HPDE6-E6E7 (cell line): ENCODE measurements around the gene TMEM161A.
"Not testable (repeated sequence)": the region's sequence is repeated elsewhere in the genome, so short reads cannot be mapped to it uniquely, and the experiment has no call there.

Source experiments
- DNase-seq: peaks from one replicate; pipeline ENCODE4 v3.0.0; 2011; ENCODE audit warnings: missing footprints; ENCODE audit errors: extremely low spot score

Gene TMEM161A

DNA sequence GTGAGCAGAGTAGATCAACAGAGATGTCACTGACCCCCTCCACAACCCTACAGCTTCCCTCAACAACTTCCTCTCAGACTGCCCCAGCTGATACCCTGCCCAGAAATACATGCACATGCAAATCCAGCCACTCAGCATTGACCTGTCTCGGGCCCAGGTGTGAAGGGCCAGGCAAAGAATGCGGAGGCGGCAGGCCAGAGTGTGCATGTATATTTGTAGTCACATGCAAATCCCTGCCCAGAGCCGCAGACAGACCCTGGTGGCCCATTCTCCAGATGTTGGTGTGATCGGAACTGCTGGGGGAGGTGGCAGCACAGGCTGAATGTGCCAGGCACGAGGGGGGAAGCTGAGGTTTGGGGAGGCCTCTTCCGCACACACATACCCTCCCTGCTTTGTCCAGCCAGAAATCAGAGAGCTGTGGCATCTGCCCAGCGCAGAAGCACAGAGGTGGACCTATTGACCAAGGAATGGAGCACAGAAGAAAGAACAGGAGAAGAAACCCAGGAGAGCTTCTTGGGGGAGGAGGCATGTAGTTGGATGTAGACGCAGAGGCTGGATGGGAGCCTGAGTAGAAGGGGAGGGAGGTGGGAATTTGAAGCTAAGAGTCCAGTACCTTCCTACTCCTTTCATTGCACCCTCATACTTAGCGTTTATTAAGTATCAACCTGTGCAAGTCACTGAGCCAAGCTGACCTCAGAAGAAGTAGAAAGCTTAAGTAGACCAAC is 17.4 kb upstream of the TMEM161A start:
- DNase-seq, result no peak

DNA sequence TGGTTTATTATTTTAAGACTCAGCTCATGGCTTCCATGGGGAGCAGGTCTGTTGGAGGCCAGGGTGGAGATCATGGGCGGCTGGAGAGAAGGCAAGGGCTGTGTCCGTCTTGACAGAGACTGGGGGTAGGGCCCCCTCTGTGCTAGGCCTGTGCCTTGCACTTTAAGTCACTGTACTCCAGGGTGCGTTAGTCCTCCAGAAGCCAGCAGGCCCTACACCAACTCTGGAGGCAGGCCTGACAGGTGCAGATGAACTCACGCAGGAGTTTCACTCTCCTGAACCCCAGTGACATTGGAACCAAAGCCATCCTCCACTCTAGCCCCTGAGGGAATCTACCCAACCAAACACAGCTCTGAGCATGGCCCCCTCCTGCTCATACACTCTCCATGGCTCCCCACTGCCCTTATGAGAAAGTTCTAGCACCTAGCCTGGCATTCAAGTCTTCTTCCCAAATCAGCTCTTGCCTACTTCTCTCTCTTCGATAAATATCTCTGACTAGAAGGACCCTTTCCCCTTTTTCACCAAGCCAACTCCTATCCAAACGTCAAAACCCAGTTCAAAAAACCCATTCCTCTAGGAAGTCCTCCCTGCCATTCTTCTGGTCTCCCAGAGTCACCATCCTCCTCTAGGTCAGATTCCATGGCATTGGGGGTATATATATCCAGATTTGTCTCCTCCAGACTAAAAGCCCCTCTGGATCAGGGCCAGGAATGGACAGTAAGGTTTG is 16.7 kb upstream of the TMEM161A start:
- no peak for DNase-seq

DNA sequence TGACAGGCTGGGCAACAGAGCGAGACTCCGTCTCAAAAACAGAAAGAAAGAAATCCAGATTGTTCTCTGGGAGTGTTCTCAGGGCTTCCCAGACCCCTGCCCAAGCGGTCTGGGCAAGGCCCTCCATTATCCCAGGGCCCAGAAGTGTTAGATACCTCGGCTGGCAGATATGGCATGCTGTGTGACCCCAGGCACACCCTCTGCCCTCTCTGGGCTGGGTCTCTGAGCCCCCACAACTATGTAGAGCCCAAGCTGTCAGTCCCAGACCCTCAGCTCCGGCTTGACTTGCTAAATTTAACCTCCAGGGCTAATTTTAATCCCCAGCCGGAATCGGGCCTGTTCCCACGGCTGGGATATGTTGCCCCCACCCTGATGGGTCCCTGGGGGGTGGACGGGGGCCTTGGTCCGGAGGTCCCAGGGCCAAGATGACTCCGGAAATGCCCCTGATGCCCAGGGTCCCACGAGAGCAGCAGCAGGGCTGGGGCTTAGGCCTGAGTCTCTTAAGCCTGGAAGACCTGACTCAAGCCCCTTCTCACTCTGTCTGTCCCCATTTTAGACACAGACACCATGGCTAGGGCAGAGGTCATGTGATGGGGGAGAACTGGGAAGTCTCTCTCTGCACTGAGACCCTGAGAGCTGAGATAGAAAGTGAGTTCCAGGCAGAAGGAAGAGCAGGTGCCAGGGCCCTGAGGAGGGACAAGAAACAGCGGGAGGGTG is 14.5 kb upstream of the TMEM161A start:
- DNase-seq, result no peak

DNA sequence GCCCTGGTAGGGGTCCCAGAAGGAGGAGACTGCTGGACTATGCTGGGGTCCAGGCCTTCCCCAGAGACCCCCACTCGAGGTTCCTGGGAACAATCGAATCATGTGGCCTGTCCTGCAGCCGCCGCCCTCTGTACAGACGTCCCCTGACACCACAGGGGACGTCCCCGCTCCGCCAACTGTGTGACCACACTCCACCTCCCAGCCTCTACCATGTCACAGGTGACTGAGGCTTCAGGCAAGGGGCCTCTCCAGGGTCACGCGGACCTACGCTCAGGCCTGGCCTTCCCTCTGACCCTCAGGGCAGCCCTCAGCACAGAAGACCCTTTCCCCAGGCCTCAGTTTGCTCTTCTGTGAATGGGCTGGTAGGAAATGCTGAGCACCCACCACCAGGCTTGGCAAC is 13.1 kb upstream of the TMEM161A start:
- no peak for DNase-seq

DNA sequence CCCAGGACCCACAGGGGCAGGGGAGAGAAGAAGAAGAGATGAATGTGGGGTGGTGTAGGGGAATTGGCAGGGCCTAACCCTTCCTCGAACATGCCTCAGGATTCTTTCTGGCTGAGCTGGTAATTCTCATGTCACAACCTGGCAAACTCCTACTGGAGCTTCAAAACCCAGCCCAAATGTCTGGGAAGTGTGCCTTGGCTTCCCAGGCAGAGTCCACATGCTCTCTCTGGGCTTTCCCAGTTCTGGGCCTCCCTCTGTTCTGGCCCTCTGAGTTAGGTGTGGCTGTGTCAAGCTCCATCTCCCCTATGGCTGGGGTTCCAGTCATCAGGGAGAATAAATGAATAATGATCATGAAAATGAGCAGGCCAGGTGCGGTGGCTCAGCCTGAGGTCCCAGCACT is 11.2 kb upstream of the TMEM161A start:
- no peak for DNase-seq

DNA sequence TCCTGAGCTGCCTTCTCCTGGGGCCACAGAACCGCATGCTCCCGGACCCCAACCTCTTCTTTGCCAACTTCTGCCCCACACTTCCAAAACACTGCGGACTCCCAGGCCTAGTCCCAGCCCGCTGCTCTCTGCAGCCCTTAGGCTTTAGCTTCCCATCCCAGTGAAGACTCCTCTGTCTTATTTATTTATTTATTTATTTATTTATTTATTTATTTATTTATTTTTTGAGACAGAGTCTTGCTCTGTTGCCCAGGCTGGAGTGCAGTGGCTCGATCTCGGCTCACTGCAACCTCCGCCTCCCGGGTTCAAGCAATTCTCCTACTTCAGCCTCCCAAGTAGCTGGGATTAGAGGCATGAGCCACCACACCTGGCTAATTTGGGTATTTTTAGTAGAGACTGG is 10.2 kb upstream of the TMEM161A start:
- DNase-seq, result not testable (repeated sequence)

DNA sequence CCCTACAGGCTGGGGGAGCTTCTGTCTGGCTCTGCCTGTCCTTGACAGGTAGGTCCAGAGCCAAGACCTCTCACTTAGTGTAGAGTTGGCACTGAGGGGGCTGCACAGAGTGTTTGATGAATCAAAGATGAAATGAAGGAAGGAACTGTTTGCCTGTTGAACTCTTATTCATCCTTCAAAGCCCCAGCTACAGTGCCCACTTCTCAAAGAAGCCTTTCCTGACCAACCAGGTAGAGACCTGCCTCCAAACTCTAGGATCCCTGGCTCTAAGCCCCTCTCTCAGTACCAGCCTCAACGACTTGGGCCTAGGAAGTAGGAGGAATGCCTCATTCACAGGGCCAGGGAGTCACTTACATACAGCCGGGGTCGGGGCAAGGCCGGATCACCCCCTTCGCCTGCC is 9.1 kb upstream of the TMEM161A start:
- no peak for DNase-seq

DNA sequence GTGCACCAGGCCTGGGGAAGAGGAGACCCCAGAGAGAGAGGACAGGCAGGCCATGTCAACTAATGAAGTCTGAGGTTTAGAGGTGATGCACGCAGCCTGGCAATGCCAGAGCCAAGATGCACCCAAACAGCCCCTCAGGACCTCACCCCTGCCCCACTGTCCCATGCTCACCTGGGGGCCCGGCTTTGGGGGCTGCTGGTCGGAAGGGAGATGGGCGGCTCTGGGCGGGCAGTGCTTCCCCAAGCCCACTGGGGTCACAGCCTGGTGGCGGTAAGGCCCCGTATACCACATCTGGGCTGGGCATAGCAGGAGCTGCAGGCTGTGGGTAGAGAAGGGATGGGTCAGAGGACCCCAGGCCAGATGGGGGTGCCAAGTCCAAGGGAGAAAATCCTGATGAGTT is 8.6 kb upstream of the TMEM161A start:
- DNase-seq, result no peak

DNA sequence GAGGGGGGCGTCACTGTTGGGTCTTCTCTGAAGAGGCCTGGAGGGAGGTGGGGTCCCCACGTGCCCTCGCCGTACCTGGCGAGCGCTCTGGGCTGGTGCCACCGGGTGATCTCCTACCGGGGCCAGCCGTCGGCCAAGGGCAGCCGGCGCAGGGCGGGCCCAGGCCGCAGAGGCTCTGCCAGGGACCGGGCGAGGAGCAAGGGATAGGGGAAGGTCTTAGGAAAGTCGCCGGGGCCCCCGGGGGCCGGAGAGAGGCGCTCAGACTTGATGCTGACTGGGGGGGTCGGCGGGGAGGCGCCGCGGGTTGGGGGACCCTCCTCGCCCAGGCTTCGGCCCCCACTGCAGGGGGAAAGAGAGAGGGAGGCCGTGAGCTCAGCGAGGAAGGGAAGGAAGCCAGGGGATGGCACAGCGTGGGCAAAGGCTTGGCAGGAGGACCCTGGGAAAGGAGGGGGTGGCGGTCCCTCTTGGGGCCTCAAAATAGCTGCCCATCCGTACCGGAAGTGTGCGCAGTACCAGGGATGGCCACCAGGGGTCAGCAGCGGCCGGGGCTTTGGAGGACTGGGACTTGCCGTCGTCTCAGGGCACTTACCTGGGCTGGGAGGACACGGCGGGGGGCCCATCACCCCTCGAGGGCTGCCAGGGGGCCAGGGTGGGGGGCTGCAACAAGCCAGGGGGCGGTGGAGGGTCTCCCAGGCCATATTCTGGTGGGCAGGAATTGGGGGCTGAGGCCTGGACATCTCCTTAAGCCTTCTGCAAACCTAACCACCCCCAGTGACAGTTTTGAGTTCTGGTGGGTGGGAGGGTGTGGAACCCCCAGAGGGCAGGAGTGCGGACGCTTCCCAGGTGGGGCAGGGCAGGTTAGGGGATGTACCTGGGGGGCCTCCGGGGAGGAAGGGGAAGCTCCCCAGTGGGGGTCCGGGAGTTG is 7.7 kb upstream of the TMEM161A start:
- peak; percentile 50 for DNase-seq

DNA sequence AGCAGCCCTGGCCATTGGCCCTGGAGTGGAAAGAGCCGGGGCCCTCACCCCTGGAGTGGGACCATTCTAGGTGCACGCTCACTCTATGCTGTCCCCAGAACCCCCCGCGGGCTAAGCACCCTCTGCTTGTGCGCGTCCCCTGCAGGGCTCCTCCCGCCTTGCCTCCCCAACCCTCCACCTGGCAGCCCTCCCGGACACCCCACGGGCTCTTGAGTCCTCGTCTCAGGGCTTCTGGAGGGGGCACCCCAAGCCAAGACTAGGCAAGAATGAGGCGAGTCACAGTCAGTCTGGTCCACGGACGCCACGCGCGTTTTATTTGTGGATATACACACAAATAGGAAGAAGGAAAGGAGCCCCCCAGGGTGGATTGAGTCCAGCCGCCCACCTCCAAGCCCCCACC is 7.0 kb upstream of the TMEM161A start:
- no peak for DNase-seq

DNA sequence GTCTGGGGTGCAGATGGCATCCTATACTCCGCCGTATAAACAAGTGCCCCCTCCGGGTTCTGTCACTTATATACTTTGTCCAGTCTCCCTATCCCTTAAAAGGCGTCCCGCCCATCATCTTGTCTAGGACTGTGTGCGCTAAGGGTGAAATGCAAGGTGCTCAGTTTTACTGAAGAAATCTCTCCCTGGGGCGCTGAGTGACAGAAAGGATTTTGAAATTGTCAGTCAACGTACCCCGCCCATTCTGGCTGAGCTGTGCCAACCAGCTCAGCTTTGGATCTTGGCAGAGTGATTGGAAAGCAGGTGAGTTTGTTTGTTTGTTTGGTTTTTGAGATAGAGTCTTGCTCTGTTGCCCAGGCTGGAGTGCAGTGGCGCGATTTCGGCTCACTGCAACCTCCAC is 4.1 kb upstream of the TMEM161A start:
- DNase-seq, result no peak

DNA sequence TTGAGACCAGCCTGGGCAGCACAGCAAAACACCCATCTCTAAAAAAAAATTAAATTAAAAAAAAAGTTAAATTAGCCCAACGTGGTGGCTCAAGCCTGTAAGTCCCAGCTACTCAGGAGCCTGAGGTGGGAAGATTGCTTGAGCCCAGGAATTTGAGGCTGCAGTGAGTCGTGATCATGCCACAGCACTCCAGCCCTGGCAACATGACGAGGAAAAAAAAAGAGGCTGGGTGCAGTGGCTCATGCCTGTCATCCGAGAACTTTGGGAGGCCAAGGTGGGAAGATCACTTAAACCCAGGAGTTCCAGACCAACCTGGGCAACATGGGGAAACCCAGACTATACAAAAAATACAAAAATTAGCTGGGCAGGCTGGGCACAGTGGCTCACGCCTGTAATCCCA is 2.2 kb upstream of the TMEM161A start:
- no peak for DNase-seq

DNA sequence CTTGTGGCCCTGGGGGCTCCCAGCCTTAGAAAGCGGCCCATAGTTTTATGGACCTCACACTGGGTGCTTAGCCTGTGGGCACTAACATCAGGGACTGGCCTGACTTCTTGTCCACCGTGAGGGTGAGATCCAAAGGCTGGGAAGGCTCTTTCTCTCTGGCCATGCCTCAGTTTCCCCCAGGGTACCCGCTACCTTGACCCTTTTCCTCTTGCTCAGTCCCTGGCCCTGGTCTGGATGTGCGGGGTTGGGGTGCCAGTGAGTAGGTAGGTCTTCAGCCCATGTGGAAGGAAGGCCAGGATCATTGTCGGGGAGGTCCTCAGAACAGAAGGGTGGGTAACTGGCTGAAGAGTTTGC is 1.6 kb upstream of the TMEM161A start:
- DNase-seq, result no peak

DNA sequence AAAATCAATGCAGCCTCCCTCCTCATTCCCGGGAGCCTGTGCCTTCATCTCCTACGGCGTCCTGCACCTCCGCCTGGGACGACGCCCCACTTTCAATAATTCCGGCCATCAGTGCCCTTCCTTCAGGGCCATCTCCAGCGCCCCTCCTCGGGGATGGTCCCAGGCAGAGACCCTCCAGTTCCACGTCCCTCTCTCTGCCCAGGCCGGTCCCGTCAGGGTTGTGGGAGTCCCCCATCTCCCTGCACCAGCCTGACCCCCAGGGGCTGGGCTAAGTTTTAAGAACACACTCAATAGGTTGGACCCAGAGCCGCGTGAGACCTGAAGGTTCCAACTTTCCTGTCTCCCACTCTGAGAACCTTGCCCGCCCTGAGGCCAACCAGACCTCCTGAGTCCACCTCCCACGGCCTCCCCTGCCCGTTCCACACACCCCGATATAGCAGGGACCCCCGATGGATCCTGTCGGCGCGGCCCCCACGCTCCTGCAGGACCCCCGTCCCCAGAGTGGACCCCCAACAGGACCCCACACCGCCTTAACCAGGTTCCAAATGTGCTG is 646 bp downstream of the TMEM161A start:
- DNase-seq, result no peak

DNA sequence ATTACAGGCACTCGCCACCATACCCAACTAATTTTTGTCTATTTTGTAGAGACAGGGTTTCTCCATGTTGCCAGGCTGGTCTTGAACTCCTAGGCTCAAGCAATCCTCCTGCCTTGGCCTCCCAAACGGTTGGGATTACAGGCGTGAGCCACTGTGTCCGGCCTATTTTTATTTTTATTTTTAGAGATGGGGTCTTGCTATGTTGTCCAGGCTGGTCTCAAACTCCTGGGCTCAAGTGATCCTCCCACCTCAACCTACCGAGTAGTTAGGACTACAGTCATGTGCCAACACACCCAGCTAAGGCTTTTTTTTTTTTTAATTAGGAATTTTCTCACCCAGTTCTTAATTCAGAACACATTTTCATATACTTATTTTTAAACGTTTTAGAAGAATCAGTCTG is 2.6 kb downstream of the TMEM161A start:
- DNase-seq, result not testable (repeated sequence)

DNA sequence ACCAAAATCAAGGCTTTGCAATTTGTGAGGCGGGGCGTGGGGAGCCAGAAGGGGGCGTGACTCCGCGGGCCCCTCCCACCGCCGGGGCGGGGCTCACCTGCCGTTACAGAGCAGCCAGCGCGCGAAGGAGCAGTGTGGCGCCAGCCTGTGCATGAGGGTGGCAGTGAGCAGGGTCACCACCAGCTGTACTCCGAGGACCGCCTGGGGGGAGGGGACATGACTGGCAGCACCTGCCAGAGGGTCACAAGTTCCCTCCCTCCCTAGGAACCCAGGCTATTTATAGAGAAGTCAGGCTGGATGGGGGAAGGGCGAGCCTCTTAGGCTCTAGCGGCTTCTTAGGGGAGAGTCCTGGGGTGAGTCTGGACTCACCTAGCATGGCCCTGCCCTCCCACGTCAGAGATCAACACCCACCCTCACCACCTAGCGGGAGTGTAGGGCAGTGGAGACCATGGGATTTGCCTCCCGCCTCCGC is 3.6 kb downstream of the TMEM161A start:
- no peak for DNase-seq

DNA sequence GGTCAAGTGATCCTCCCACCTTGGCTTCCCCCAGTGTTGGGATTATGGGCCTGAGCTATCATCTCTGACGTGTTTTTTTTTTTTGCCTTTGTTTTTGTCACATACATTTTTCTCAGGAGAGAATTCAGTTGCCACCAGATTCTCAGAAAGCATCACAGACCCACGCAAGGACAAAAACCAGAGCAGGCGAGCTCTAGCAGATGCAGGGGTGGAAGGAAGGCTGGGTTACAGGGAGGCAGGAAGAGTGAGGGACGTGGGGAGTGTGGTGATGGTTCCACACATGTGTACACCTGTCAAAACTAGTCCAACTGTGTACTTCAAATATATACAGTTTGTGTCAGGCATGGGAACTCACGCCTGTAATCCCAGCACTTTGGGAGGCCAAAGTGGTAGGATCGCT is 4.3 kb downstream of the TMEM161A start:
- DNase-seq, result no peak

DNA sequence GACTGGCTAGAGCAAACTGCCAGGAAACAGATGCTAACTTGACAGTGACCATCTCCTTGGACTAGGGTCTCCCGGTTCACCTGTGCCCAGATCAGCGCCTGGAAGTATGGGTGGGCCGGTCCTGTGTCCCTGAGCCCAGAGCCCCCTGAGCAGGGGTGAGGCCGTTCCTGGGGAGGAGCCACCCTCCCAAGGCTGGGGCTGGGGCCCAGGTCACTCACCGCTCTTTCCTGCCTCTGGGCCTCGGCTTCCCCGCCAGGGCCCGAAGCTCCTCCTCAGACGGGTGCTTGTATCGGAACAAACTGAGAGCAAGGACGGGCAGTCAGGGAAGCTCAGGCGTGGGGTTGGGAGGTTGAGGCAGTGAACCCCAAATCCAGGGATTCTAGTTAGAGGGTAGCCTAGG is 5.4 kb downstream of the TMEM161A start:
- DNase-seq, result no peak

DNA sequence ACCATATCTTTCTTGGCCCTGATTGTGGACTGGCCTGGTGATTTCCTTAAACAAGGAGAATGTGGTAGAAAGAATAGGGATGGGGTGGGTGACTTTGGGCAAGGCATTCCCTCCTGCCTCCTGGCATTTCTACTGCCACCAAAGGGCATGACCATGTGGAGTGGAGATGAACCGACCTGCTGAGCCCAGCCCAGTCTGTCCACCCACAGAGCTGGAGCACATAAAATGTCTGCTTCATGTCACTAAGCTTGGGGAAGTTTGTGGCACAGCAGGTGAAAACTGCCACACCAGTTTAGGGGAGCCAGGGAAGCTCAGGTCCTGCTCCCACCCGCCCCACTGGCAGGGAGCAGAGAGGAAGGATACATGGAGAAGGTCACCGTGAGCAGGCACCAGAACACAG is 6.3 kb downstream of the TMEM161A start:
- no peak for DNase-seq

DNA sequence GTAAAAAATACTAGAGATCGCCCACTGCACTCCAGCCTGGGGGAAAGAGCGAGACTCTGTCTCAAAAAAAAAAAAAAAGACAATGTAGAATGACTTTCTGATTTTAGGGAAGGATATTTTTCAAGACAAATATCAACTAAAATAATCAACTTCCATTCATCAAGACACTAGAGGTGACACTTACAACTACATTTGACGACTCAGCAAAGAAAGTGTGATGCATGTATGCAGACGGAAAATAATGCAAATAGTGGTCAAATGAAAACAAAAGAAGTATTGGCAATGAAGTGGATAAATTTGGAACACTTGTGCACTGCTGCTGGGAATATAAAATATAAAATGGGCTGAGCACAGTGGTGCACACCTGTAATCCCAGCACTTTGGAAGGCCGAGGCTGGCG is 12.2 kb downstream of the TMEM161A start:
- no peak for DNase-seq

DNA sequence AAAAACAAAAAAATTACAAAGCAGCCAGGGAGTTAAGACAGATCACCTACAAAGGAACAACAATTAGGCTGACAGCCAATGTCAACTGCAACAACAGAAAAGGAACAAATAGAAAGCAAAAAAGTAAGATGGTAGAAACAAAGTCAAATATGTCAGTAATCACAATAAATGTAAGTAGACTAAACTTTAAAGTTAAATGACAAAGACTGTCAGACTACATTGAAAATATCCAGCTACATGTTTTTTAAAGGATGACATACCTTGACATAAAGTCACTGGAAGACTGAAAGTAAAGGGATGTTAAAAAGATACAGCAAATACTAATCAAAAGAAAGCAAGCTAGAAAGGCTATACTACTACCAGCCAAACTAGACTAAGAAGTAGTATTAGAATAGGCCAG is 14.9 kb downstream of the TMEM161A start:
- DNase-seq, result no peak

DNA sequence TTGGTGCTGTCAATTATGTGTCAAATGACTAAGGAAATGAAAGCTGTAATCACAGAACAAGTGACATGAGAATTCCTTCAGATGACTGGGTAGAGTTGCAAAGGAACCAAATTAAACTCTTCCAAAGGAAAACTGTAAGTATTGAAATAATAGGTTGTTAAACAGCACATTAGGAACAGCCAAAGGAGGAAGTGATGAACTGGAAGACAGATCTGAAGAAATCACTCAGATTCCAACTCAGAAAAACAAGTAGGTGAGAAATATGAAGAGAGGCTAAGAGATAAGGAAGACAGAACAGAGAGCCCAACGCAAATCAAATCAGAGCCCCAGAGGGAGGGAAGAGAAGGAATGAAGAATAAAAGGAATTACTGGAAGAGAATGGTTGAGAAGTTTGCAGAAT is 15.4 kb downstream of the TMEM161A start:
- DNase-seq, result no peak
